Skeletal muscle tissue (tissue), 4 donors: ENCODE data around the gene DNAH14. TPM values are rescaled to one million over a fixed set of nuclear protein-coding genes. Genes with fewer than 3 reads are reported as not detected.
"Not testable (repeated sequence)": the region's sequence is repeated elsewhere in the genome, so short reads cannot be mapped to it uniquely, and the experiment has no call there.

Experiments
- H3K27ac ChIP-seq: one replicate; pipeline ENCODE4 v1.7.0; 2013; ENCODE audit warnings: mild to moderate bottlenecking, low read depth, low read length, inconsistent platforms
- H3K27me3 ChIP-seq, 3 donors: one replicate each; pipeline ENCODE4 v1.7.0; 2013; ENCODE audit warnings: low read length in 3 of 3; ENCODE audit not compliant: control insufficient read depth in 3 of 3, insufficient read depth in 3 of 3
- H3K36me3 ChIP-seq, 3 donors: one replicate each; pipeline ENCODE4 v1.7.0; 2013; ENCODE audit warnings: low read length in 3 of 3; ENCODE audit not compliant: control insufficient read depth in 3 of 3, insufficient read depth in 3 of 3
- H3K4me1 ChIP-seq, 3 donors: one replicate each; pipeline ENCODE4 v1.7.0; 2013; ENCODE audit warnings: low read length in 3 of 3, mild to moderate bottlenecking in 3 of 3; ENCODE audit not compliant: control insufficient read depth in 3 of 3, insufficient read depth in 3 of 3
- H3K4me3 ChIP-seq, 3 donors: one replicate each; pipeline ENCODE4 v1.7.0; 2013; ENCODE audit warnings: low read length in 3 of 3
- H3K9ac ChIP-seq, 3 donors: one replicate each; pipeline ENCODE4 v1.7.0; 2013; ENCODE audit warnings: low read length in 3 of 3, mild to moderate bottlenecking in 3 of 3, moderate library complexity in 2 of 3, low read depth in 1 of 3
- H3K9me3 ChIP-seq, 3 donors: one replicate each; pipeline ENCODE4 v1.7.0; 2013; ENCODE audit warnings: low read length in 3 of 3; ENCODE audit not compliant: control insufficient read depth in 3 of 3
- total RNA-seq: library from RNA; depleted of rRNA; stranded (reverse); fragments of >200 nt; gene quantifications from one replicate; pipeline ENCODE4 v1.2.3, GENCODE V29; 2014
- donor health status: Osteomylitis.

Gene DNAH14
- total RNA-seq, 1 donor from 2014 or later: 12.5 TPM

- Histone ChIP-seq H3K9me3 (peaks cover 0 to under 1% (median 0%) of the 10 kb centered on the region in 3 donors), H3K27ac (no peak overlapping the region), H3K9ac (no peak overlapping the region), H3K36me3 (no peaks in the 10 kb centered on the region), H3K27me3 (no peaks in the 10 kb centered on the region), H3K4me3 (no peak overlapping the region), H3K4me1 (no peaks in the 10 kb centered on the region)
Observed at GRCh38 chr1:224919508-224919907, 10.0 kb upstream of the DNAH14 start.

- no peak overlapping the region for H3K27ac ChIP-seq
- H3K9ac ChIP-seq: no peak overlapping the region
- H3K4me1 ChIP-seq: no peaks in the 10 kb centered on the region
- no peak overlapping the region for H3K4me3 ChIP-seq
- no peaks in the 10 kb centered on the region for H3K9me3 ChIP-seq
- no peaks in the 10 kb centered on the region for H3K36me3 ChIP-seq
- no peaks in the 10 kb centered on the region for H3K27me3 ChIP-seq
Observed at GRCh38 chr1:224920930-224921329, 8.5 kb upstream of the DNAH14 start.

DNA sequence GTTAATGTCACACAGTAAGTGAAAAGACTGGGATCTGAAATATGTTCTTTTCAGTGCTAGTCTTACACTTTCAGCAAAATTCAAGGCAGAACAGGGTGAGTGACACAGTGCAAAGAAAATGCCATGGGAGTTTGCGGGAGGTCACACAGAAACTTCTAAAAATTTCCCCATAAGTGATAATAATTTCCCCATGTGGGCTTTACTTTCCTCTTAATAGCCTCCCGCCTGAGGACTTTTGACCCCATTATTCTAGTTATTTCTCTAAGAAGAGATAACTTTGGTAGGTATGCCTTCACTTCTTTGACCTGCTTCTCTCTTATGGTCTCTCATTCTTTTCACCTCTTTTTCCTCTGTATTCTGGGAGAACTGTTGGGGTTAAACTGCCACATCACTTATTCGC lies 8.1 kb upstream of the DNAH14 start:
- Histone ChIP-seq H3K4me3 (no peak overlapping the region), H3K27me3 (no peaks in the 10 kb centered on the region), H3K4me1 (no peaks in the 10 kb centered on the region), H3K36me3 (no peaks in the 10 kb centered on the region), H3K27ac (no peak overlapping the region), H3K9ac (no peak overlapping the region), H3K9me3 (no peaks in the 10 kb centered on the region)

DNA sequence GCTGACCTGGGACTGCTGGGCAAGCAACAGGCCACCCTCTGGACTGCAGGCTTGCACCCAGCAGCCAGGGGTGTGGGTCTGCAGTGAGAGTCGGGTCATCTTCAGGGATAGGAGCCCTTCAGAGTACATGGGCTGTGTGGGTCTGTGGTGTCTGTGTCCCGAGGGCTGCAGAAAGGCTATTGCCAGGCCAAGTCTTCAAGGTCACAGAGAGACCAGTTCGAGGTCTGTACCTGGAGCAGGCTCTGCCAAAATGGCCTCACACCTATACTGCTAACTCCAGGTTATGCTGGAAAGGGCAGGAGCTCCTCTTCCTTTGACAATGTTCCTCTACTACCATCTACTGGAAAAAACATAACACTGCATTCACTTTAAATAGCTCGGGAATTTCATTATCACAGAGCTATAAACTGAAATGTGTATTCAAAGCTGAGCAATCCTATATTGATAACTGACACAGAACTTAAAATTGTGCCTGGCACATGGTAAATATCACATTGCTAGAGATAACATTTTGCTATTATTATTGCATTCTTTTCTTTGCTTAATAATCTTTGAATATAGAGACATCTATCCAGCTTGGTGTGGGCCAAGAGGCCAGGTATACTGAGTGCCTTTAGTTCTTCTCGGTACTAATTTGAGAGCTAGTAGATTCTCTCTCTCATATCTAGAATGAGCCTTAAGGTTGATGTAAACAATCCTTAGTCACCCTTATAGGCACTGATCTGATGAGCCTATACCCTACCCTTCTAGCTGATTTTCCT lies 6.9 kb upstream of the DNAH14 start:
- Histone ChIP-seq H3K9me3 (no peaks in the 10 kb centered on the region), H3K4me1 (no peaks in the 10 kb centered on the region), H3K27ac (no peak overlapping the region), H3K4me3 (no peak overlapping the region), H3K36me3 (no peaks in the 10 kb centered on the region), H3K27me3 (no peaks in the 10 kb centered on the region), H3K9ac (peak overlapping the region in 1 of 3 donors; percentile 3)

GRCh38 chr1:224923726-224924125 lies 5.7 kb upstream of the DNAH14 start:
- Histone ChIP-seq H3K27ac (no peak overlapping the region), H3K4me3 (no peak overlapping the region), H3K4me1 (no peaks in the 10 kb centered on the region), H3K36me3 (no peaks in the 10 kb centered on the region), H3K27me3 (no peaks in the 10 kb centered on the region), H3K9ac (no peak overlapping the region), H3K9me3 (no peaks in the 10 kb centered on the region)

DNA sequence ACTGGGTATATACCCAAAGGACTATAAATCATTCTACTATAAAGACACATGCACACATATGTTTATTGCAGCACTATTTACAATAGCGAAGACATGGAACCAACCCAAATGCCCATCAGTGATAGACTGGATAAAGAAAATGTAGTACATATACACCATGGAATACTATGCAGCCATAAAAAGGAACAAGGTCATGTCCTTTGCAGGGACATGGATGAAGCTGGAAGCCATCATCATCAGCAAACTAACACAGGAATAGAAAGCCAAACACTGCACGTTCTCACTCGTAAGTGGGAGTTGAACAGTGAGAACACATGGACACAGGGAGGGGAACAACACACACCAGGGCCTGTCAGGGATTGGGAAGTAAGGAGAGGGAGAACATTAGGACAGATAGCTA lies 1.8 kb upstream of the DNAH14 start:
- H3K4me3 ChIP-seq, H3K27ac ChIP-seq, H3K36me3 ChIP-seq, H3K4me1 ChIP-seq, H3K27me3 ChIP-seq, H3K9ac ChIP-seq, H3K9me3 ChIP-seq: not testable (repeated sequence)

GRCh38 chr1:224928906-224929305 lies 569 bp upstream of the DNAH14 start:
- Histone ChIP-seq H3K9ac (no peak overlapping the region), H3K36me3 (no peaks in the 10 kb centered on the region), H3K4me1 (no peaks in the 10 kb centered on the region), H3K9me3 (peaks cover 3 to 8% (median 5%) of the 10 kb centered on the region in 3 donors), H3K27ac (no peak overlapping the region), H3K4me3 (peak overlapping the region in 1 of 3 donors; percentile 51), H3K27me3 (peaks cover 0 to 6% (median 0%) of the 10 kb centered on the region in 3 donors)

- H3K27me3 ChIP-seq: peaks cover 0 to 6% (median 0%) of the 10 kb centered on the region in 3 donors
- H3K4me1 ChIP-seq: no peaks in the 10 kb centered on the region
- no peaks in the 10 kb centered on the region for H3K36me3 ChIP-seq
- no peak overlapping the region for H3K9ac ChIP-seq
- no peak overlapping the region for H3K4me3 ChIP-seq
- peaks cover 3 to 8% (median 5%) of the 10 kb centered on the region in 3 donors for H3K9me3 ChIP-seq
- H3K27ac ChIP-seq: no peak overlapping the region
Observed at GRCh38 chr1:224931605-224932004, 2.1 kb downstream of the DNAH14 start.

- H3K4me3 ChIP-seq: no peak overlapping the region
- no peaks in the 10 kb centered on the region for H3K36me3 ChIP-seq
- H3K9me3 ChIP-seq: peaks cover 3 to 8% (median 5%) of the 10 kb centered on the region in 3 donors
- peaks cover 0 to 6% (median 0%) of the 10 kb centered on the region in 3 donors for H3K27me3 ChIP-seq
- no peak overlapping the region for H3K9ac ChIP-seq
- H3K4me1 ChIP-seq: no peaks in the 10 kb centered on the region
- H3K27ac ChIP-seq: no peak overlapping the region
Observed at GRCh38 chr1:224932607-224933249, 3.3 kb downstream of the DNAH14 start.

GRCh38 chr1:224933584-224933983 lies 4.1 kb downstream of the DNAH14 start:
- no peak overlapping the region for H3K9ac ChIP-seq
- no peak overlapping the region for H3K4me3 ChIP-seq
- H3K27me3 ChIP-seq: peaks cover 0 to 6% (median 0%) of the 10 kb centered on the region in 3 donors
- H3K9me3 ChIP-seq: peaks cover 3 to 8% (median 5%) of the 10 kb centered on the region in 3 donors
- no peak overlapping the region for H3K27ac ChIP-seq
- no peaks in the 10 kb centered on the region for H3K4me1 ChIP-seq
- no peaks in the 10 kb centered on the region for H3K36me3 ChIP-seq
